Pancreas (tissue), 10 donors: ENCODE data around the gene CDS2. TPM values are rescaled to one million over a fixed set of nuclear protein-coding genes. Genes with fewer than 3 reads are reported as not detected.

Experiments used
- ATAC-seq, 4 donors: fragments of 200-7000 bp; cut with Tn5 transposase; one replicate each; pipeline versions ENCODE4 v1.8.0 to v1.9.1; 2020; ENCODE audit warnings: mild to moderate bottlenecking in 4 of 4, moderate library complexity in 4 of 4
- DNase-seq, 6 donors: peaks; one replicate each; pipeline ENCODE4 v3.0.0-alpha.2; 2020
- FAIRE-seq: peaks from 2 replicates; lab custom pipeline; 2012; peaks lifted over from hg19 to GRCh38; lab: Jason Lieb, UNC
- H3K27ac ChIP-seq, 4 donors: fragments of 200-600 bp; sonication (generic); 1 replicate in 3 of 4; 2 replicates in 1 of 4; pipeline versions ENCODE4 v1.5.0 to v1.8.0; 2020
- H3K27me3 ChIP-seq, 4 donors: fragments of 200-600 bp; one replicate each; pipeline ENCODE4 v1.8.0; 2021
- H3K36me3 ChIP-seq, 3 donors: fragments of 200-600 bp; sonication (generic) in 1 of 3; one replicate each; pipeline versions ENCODE4 v1.5.0 to v1.8.0; 2020 to 2021
- H3K4me1 ChIP-seq, 3 donors: fragments of 200-600 bp; one replicate each; pipeline ENCODE4 v1.8.0; 2021
- H3K4me3 ChIP-seq, 4 donors: fragments of 200-600 bp; sonication (generic) in 2 of 4; one replicate each; pipeline versions ENCODE4 v1.5.0 to v1.8.0; 2020 to 2021
- H3K9me3 ChIP-seq, 4 donors: fragments of 200-600 bp; one replicate each; pipeline ENCODE4 v1.8.0; 2021
- WGBS, 2 donors: extraction: QIAGEN DNeasy Blood & Tissue Kit; methylation state at CpG; one replicate each; pipeline ENCODE4 v1.1.7; 2013; 5-methylcytosine and 5-hydroxymethylcytosine counted together
- intact Hi-C, 3 donors: fragments of 100-400 bp; cut with DNase I; formaldehyde crosslinking; loops; one replicate each; pipeline versions ENCODE4 v1.11.1 to v1.14.2; 2022
- polyA plus RNA-seq, 2 donors: library from polyadenylated mRNA; stranded (reverse); fragments of 200-250 nt; gene quantifications; one replicate each; pipeline ENCODE4 v1.2.3, GENCODE V29; 2013
- total RNA-seq, 6 donors: library from RNA; stranded (reverse); fragmentation: NEBNext Ultra II Directional in 4 of 6; extraction: Animal tissue kit (Norgen Biotek cat#: 25700) in 4 of 6; gene quantifications; one replicate each; pipeline versions ENCODE4 v1.2.1 to v1.2.4, GENCODE V29; 2021 to 2023
- TF ChIP-seq, protein P1 (sequence below), 4 donors: fragments of 200-600 bp; sonication (generic) in 3 of 4; IDR thresholded peaks; one replicate each; pipeline versions ENCODE4 v1.5.0 to v1.8.0; 2021; ENCODE audit warnings: antibody characterized with exemption in 4 of 4
- donor health status: healthy with polysubstance abuse.
- donor health status: DM: no; HTN: no; CAD: no; lungs with moderate emphysema.
- donor health status: DM: no; HTN: no; CAD: no.
- donor health status: control.
- donor health status: control.
- donor health status: Bipolar disorder and iron deficiency.
- donor health status: DM: yes; HTN: yes; CAD: no.
- donor health status: DM: no; HTN: no; CAD: no.
- donor health status: DM: no; HTN: no; CAD: no.
- donor health status: DM: yes; HTN: yes; CAD: no.

The CDS2 gene
- total and polyA plus RNA-seq, 8 donors: 4.6 to 27.1 (median 14.6) TPM

GRCh38 chr20:5153612-5154542 lies 27.1 kb downstream of the CDS2 start:
- intact Hi-C loops: no loop called here
- Histone ChIP-seq H3K27ac (no peak overlapping the region), H3K9me3 (no peaks in the 10 kb centered on the region), H3K4me3 (no peak overlapping the region), H3K36me3 (no peaks in the 10 kb centered on the region), H3K4me1 (no peaks in the 10 kb centered on the region), H3K27me3 (no peaks in the 10 kb centered on the region)
- ATAC-seq: no peak
- DNase-seq: no peak
- 75 to 82% methylated on average over 5 of the region's 5 CpGs for WGBS, 2 donors
- FAIRE-seq: no peak
- TF ChIP-seq, protein P1, sequence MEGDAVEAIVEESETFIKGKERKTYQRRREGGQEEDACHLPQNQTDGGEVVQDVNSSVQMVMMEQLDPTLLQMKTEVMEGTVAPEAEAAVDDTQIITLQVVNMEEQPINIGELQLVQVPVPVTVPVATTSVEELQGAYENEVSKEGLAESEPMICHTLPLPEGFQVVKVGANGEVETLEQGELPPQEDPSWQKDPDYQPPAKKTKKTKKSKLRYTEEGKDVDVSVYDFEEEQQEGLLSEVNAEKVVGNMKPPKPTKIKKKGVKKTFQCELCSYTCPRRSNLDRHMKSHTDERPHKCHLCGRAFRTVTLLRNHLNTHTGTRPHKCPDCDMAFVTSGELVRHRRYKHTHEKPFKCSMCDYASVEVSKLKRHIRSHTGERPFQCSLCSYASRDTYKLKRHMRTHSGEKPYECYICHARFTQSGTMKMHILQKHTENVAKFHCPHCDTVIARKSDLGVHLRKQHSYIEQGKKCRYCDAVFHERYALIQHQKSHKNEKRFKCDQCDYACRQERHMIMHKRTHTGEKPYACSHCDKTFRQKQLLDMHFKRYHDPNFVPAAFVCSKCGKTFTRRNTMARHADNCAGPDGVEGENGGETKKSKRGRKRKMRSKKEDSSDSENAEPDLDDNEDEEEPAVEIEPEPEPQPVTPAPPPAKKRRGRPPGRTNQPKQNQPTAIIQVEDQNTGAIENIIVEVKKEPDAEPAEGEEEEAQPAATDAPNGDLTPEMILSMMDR (IDR thresholded peaks at IDR 0.05): no peak

GRCh38 chr20:5154543-5154925 lies 27.7 kb downstream of the CDS2 start:
- no peak for DNase-seq
- H3K27ac ChIP-seq: no peak overlapping the region
- ATAC-seq: no peak
- H3K9me3 ChIP-seq: no peaks in the 10 kb centered on the region
- 95 to 99% methylated on average over 6 of the region's 6 CpGs for WGBS, 2 donors
- H3K36me3 ChIP-seq: no peaks in the 10 kb centered on the region
- H3K4me3 ChIP-seq: no peak overlapping the region
- H3K4me1 ChIP-seq: no peaks in the 10 kb centered on the region
- TF ChIP-seq, protein P1 (IDR thresholded peaks at IDR 0.05): no peak
- intact Hi-C loops: no loop called here
- no peak for FAIRE-seq
- no peaks in the 10 kb centered on the region for H3K27me3 ChIP-seq

GRCh38 chr20:5155404-5155803 lies 28.6 kb downstream of the CDS2 start:
- intact Hi-C loops: no loop called here
- H3K4me1 ChIP-seq: no peaks in the 10 kb centered on the region
- DNase-seq (no peak), FAIRE-seq (no peak), ATAC-seq (no peak)
- WGBS, 2 donors: 92 to 93% methylated on average over 2 of the region's 2 CpGs
- H3K9me3 ChIP-seq: no peaks in the 10 kb centered on the region
- TF ChIP-seq, protein P1 (IDR thresholded peaks at IDR 0.05): no peak
- H3K27me3 ChIP-seq: no peaks in the 10 kb centered on the region
- no peak overlapping the region for H3K27ac ChIP-seq
- H3K4me3 ChIP-seq: no peak overlapping the region
- H3K36me3 ChIP-seq: no peaks in the 10 kb centered on the region

- no peaks in the 10 kb centered on the region for H3K9me3 ChIP-seq
- no peaks in the 10 kb centered on the region for H3K27me3 ChIP-seq
- H3K4me3 ChIP-seq: no peak overlapping the region
- H3K4me1 ChIP-seq: no peaks in the 10 kb centered on the region
- DNase-seq (no peak), FAIRE-seq (no peak), ATAC-seq (no peak)
- TF ChIP-seq, protein P1 (IDR thresholded peaks at IDR 0.05): no peak
- H3K36me3 ChIP-seq: no peaks in the 10 kb centered on the region
- no peak overlapping the region for H3K27ac ChIP-seq
- WGBS, 2 donors: 62 to 76% methylated on average over 4 of the region's 4 CpGs
- intact Hi-C loops: no loop called here
These were observed 30.1 kb downstream of the CDS2 start for GRCh38 chr20:5156675-5157448.
